Skeletal muscle satellite cell (primary cell): ENCODE measurements around the gene NT5DC3.

Experiments
- H3K27me3 ChIP-seq: 2 replicates; pipeline ENCODE4 v1.7.0; 2013; ENCODE audit warnings: low read length; ENCODE audit not compliant: control insufficient read depth, insufficient read depth
- H3K36me3 ChIP-seq: 2 replicates; pipeline ENCODE4 v1.7.0; 2013; ENCODE audit warnings: mild to moderate bottlenecking, control low read depth, low read length; ENCODE audit not compliant: insufficient read depth
- H3K4me1 ChIP-seq: 2 replicates; pipeline ENCODE4 v1.7.0; 2013; ENCODE audit warnings: low read length; ENCODE audit not compliant: control insufficient read depth, insufficient read depth
- H3K4me2 ChIP-seq: 2 replicates; pipeline ENCODE4 v1.7.0; 2013; ENCODE audit warnings: mild to moderate bottlenecking, low read length
- H3K4me3 ChIP-seq: 2 replicates; pipeline ENCODE4 v1.7.0; 2013; ENCODE audit warnings: low read length
- H3K9ac ChIP-seq: 2 replicates; pipeline ENCODE4 v1.7.0; 2013; ENCODE audit warnings: mild to moderate bottlenecking, low read depth, low read length, moderate library complexity
- H3K9me3 ChIP-seq: replicated peaks from 2 replicates; pipeline ENCODE4 v1.7.0; 2013; ENCODE audit warnings: mild to moderate bottlenecking, control low read depth, low read length

NT5DC3 gene

DNA sequence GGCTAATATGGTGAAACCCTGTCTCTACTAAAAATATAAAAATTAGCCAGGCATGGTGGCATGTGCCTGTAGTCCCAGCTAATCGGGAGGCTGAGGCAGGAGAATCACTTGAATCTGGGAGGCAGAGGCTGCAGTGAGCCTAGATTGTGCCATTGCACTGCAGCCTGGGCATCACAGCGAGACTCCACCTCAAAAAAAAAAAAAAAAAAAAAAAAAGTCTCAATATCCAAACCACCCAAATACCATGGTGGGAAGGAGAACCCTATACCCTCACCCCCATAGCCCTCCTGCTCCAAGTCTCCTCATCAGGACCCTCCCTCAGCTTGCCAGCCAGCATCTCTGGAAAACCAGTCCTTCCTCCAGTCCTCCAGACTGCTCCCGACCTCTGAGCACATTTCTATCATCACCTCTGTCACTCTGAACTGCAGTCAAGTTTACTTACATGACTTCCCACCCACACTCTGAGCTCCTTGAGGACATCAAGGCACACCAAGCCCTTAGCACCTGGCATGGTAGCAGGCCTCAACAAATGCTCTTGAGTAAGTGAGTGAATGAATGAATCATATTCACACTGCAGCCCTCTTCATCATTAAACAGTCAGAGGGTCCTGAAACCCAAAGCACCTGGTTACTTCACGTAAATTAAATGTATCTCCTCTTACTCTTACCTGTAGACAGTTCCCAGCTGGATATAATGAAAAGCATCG is 35.2 kb downstream of the NT5DC3 start:
- Histone ChIP-seq H3K4me3 (peak overlapping the region; percentile 17), H3K27me3 (no peaks in the 10 kb centered on the region), H3K36me3 (peaks cover 43% of the 10 kb centered on the region), H3K4me1 (peaks cover 55% of the 10 kb centered on the region), H3K9ac (no peak overlapping the region), H3K9me3 (no peaks in the 10 kb centered on the region), H3K4me2 (peak overlapping the region; percentile 83)

DNA sequence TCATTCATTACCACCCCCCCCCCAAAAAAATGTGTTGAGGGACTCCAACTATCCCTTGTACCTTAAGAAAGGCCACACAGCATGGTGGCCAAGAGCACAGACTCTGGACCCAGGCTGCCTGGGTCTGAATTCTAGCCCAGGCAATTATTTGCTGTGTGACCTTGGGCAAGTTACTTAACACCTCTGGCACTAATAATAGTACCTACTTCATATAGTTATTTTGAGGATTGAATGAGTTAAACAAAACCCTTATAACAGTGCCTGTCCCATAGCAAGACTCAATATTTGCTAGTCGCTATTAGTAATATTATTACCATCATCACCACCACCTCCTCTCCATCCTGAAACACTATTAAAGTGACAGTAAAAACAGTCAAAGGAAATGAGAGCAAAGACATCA is 37.2 kb downstream of the NT5DC3 start:
- H3K36me3 ChIP-seq, result peaks cover 26% of the 10 kb centered on the region
- peaks cover 67% of the 10 kb centered on the region for H3K4me1 ChIP-seq
- H3K4me3 ChIP-seq, result no peak overlapping the region
- H3K4me2 ChIP-seq, result no peak overlapping the region
- H3K9me3 ChIP-seq, result no peaks in the 10 kb centered on the region
- no peaks in the 10 kb centered on the region for H3K27me3 ChIP-seq
- no peak overlapping the region for H3K9ac ChIP-seq

DNA sequence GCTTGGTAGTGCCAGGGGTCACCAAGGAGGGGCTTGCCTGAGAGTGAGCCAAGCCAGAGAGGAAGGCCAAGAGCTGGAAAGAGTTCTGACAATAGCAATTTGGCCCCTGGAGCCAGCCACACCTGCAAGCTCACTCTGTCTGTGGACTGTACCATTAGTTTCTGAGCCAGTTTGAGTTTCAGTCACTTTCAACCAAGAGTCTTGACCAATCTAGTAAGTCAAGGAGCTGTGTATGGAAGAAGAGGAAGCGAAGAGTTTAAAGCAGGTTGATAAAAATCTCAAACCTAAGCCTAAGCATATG is 38.5 kb downstream of the NT5DC3 start:
- Histone ChIP-seq H3K9ac (no peak overlapping the region), H3K4me3 (no peak overlapping the region), H3K4me1 (peaks cover 66% of the 10 kb centered on the region)

DNA sequence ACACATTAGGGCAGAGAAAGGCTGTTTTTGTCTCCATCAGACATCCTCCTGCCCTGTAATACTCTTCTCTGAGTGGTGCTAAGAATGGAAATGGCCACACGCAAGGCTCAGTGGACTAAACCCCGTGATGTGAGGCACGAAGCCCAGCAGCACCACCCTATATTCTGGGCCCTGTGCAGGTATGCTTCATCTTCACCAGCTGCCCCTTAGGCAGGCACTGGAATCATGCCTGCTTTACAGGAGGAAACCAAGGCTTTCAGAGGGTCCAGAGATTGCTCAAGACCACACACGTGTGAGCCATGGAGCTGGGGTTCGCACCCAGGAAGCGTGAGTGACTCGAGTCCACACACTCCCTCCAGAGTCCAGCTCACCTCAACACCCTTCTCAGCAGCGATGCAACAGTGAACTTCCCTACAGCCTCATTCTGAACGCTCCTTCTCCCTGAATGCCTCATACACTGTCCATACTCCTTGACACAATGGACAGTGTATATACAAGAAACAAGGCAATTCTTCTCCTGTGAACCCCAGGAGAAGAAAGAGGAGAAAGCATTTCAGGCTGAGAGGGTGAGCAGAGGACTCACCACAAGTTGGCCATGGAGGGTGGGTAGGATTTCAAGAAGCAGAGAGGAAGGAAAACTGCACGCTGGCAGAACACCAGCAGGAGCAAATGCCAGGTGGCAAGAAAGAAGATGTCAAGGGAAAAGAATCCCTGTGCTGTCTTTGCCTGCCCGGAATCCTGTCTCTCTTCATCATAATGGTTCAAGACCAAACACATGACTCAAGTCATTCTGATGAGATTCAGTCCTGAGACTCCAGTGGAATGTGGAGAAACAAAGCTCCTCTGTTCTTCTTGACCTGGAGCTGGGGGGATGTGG is 39.1 kb downstream of the NT5DC3 start:
- no peaks in the 10 kb centered on the region for H3K27me3 ChIP-seq
- no peaks in the 10 kb centered on the region for H3K9me3 ChIP-seq
- H3K9ac ChIP-seq, result no peak overlapping the region
- peaks cover 60% of the 10 kb centered on the region for H3K4me1 ChIP-seq
- H3K4me2 ChIP-seq, result no peak overlapping the region
- peaks cover 20% of the 10 kb centered on the region for H3K36me3 ChIP-seq
- no peak overlapping the region for H3K4me3 ChIP-seq

More for the DNA sequence above, 38.5 kb downstream of the NT5DC3 start:
- peaks cover 21% of the 10 kb centered on the region for H3K36me3 ChIP-seq
- no peaks in the 10 kb centered on the region for H3K9me3 ChIP-seq
- H3K27me3 ChIP-seq, result no peaks in the 10 kb centered on the region
- no peak overlapping the region for H3K4me2 ChIP-seq

DNA sequence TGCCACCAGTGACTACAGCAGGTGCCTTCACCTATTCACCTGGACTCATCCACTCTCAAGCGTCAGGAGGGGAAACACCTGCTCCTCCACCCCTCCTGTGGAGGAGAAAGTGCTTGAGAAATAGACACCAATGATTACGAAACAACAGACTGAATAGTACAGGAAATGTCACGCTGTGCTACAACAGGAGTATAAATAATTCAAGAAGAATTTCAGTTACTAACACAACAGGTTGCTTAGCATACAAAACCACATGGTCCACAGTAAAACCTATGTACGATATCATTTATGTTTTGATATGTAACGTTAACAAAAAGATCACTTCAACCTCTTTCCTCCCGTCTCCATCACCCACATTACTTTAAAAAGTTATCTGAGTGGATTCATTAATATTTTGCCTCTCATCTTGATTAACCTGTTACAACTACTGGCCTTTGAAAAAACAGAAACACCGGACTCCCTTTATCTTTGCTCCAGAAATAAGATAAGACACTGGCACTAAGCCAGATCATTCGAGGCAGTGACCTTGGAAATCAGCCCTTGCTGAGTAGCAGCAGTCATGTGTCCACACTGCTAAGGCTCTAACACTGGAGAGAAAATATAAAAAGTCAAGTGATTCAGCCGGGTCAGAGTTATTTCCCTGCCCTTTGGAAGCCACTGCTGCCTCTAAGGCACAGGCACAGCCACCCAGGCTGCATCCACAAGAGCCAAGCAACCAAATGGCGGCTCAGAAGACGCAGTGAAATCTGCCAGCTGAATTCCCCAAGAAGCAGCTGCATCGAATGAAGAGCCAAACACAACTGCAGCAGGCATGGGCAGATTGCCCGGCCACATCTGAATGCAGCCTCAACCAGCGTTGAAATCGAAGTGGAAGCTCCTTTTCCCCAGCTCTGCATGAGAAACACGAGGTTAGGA is 40.9 kb downstream of the NT5DC3 start:
- peaks cover 21% of the 10 kb centered on the region for H3K36me3 ChIP-seq
- H3K4me3 ChIP-seq, result peak overlapping the region; percentile 15
- H3K9me3 ChIP-seq, result no peaks in the 10 kb centered on the region
- H3K4me2 ChIP-seq, result peak overlapping the region; percentile 53
- H3K4me1 ChIP-seq, result peaks cover 42% of the 10 kb centered on the region
- H3K27me3 ChIP-seq, result no peaks in the 10 kb centered on the region
- H3K9ac ChIP-seq, result peak overlapping the region; percentile 7

DNA sequence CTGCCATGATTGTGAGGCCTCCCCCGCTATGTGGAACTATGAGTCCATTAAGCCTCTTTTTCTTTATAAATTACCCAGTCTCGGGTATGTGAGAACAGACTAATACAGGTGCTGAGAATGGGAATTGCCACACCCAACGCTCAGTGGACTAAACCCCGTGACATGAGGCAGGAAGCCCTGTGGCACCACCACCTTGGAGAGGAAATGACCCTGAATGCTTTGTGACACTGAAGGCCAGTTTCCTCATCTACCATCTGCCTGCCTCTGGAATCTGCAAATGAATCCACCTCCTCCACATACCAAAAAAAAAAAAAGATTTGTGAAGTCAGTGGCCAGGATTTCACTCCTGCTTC is 41.6 kb downstream of the NT5DC3 start:
- H3K4me3 ChIP-seq, result no peak overlapping the region
- H3K36me3 ChIP-seq, result peaks cover 27% of the 10 kb centered on the region
- no peaks in the 10 kb centered on the region for H3K27me3 ChIP-seq
- H3K4me2 ChIP-seq, result no peak overlapping the region
- no peak overlapping the region for H3K9ac ChIP-seq
- no peaks in the 10 kb centered on the region for H3K9me3 ChIP-seq
- H3K4me1 ChIP-seq, result peaks cover 36% of the 10 kb centered on the region

DNA sequence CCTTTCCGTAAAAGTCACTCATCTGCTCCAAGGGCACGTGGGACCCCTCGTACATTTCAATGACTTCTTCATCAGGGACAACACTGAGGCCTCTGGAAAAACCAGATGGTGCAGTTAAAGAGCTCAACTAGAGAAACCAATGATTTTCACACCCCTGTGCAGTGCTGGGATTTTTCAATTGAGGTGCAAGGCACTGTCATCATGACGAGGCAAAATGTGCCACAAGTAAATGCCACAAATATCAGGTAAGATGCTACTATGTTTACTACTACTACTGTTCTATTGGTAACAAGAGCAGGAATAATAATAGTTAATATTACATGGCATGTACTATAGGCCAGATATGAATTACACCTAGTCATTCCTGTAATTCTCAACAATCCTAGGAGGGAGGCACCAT is 42.4 kb downstream of the NT5DC3 start:
- Histone ChIP-seq H3K36me3 (peaks cover 33% of the 10 kb centered on the region), H3K4me1 (peaks cover 30% of the 10 kb centered on the region), H3K4me3 (no peak overlapping the region), H3K9ac (no peak overlapping the region), H3K4me2 (no peak overlapping the region), H3K27me3 (no peaks in the 10 kb centered on the region), H3K9me3 (no peaks in the 10 kb centered on the region)

DNA sequence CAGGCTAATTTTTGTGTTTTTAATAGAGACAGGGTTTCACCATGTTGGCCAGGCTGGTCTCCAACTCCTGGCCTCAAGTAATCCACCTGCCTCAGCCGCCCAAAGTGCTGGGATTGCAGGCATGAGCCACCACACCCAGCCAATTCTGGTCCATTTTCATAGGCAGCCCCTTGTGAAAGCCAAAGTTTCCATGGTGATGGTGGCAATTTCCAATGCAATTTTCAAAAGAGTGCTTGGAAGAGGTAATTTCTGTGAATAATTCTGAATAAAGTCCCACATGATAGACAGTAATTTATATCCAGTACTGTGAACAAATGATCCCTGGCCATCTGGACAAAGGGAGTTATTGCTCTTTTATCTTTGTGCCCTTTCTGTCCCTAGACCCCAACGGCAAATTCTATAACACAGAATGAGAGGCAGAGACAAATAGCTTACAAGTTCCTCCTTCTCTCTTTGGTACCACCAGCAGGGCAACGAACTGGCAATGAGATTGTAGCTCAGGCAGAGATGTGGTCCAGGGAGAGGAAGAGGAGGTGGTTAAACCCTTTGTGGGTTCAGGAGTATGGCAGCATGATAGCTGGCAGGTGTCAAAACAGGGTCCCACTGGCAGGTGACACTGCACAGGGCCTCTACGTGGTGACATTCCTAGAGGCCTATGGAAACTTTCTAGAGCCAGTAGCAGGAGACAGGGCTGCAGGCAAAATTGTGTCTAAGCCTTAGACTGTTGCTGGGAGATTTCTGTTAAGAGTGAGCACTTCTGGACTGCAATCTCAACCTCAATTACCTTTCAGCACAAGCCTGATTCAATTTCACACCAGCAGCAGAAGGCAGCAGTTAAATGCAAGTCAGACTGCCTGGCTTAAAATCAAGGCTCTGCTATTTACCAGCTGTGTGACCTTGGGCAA is 46.5 kb downstream of the NT5DC3 start:
- Histone ChIP-seq H3K4me1 (no peaks in the 10 kb centered on the region), H3K4me3 (no peak overlapping the region), H3K9ac (no peak overlapping the region), H3K36me3 (peaks cover 52% of the 10 kb centered on the region), H3K27me3 (no peaks in the 10 kb centered on the region), H3K9me3 (no peaks in the 10 kb centered on the region), H3K4me2 (no peak overlapping the region)

DNA sequence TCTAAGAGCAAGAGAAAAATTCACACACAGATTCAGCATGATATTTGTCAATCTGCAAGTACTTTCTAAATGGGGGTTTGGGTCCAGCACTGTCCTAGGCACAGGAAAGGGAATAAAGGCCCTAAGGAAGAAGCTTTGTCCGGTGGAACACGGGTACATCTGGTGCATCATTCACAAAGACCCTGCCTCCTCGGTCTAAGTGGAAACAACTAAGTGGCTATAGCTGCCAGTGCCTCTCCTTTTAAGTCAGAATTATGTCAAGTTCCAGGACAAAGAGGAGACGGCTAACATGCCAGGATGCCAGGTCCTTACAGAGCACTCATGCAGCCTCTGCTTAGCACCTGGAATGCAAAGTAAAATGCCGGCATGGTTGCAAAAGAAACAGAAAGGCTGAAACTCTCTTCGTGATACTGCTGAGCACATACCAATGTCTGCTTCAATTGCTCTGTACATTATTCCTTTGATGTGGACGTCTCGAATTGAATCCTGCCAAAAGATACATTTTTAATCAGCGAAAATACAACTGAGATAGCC is 47.5 kb downstream of the NT5DC3 start:
- Histone ChIP-seq H3K4me2 (no peak overlapping the region), H3K9me3 (no peaks in the 10 kb centered on the region), H3K27me3 (no peaks in the 10 kb centered on the region), H3K4me1 (no peaks in the 10 kb centered on the region), H3K36me3 (peaks cover 55% of the 10 kb centered on the region), H3K4me3 (no peak overlapping the region), H3K9ac (no peak overlapping the region)

DNA sequence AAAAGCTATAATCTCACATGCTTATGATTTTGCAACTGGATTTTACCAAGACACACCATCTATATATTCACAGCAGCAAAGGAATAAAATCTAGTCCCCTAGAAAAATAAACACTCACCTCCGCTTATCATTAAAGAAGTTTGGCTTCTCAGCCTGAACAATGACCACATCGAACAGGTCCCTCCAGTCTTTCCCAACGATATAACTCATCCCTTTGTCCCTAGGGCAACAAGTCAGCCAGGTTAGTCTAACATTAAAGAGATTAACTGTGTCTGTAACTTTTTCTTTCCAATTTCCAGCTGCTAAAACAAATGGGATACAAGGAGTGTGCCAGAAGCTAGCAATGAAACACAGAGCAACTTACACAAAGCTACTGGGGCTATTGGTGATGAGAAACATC is 48.0 kb downstream of the NT5DC3 start:
- Histone ChIP-seq H3K36me3 (peaks cover 52% of the 10 kb centered on the region), H3K4me2 (no peak overlapping the region), H3K27me3 (no peaks in the 10 kb centered on the region), H3K9me3 (no peaks in the 10 kb centered on the region), H3K4me3 (no peak overlapping the region), H3K4me1 (no peaks in the 10 kb centered on the region), H3K9ac (no peak overlapping the region)
